Right atrium auricular region (tissue), 2 donors: ENCODE measurements around the gene PKM. TPM values are rescaled to one million over a fixed set of nuclear protein-coding genes. Genes with fewer than 3 reads are reported as not detected.

Source experiments
- DNase-seq: peaks from one replicate; pipeline ENCODE4 v3.0.0-alpha.2; 2019; ENCODE audit warnings: low spot score
- H3K27ac ChIP-seq, 2 donors: fragments of 200-600 bp; sonication (generic); 1 replicate in 1 of 2; 2 replicates in 1 of 2; pipeline ENCODE4 v1.5.1; 2016 to 2019
- H3K27me3 ChIP-seq, 2 donors: fragments of 200-600 bp; sonication (generic); one replicate each; pipeline versions ENCODE4 v1.5.1 to v1.6.0; 2017 to 2019
- H3K36me3 ChIP-seq: fragments of 200-600 bp; sonication (generic); one replicate; pipeline ENCODE4 v1.5.1; 2016
- H3K4me1 ChIP-seq, 2 donors: fragments of 200-600 bp; sonication (generic); one replicate each; pipeline versions ENCODE4 v1.5.1 to v1.6.0; 2017 to 2019
- H3K4me3 ChIP-seq, 2 donors: fragments of 200-600 bp; sonication (generic); 1 replicate in 1 of 2; 2 replicates in 1 of 2; pipeline ENCODE4 v1.5.1; 2017 to 2019; ENCODE audit warnings: mild to moderate bottlenecking in 1 of 2, moderate library complexity in 1 of 2
- H3K9me3 ChIP-seq, 2 donors: fragments of 200-600 bp; sonication (generic); one replicate each; pipeline ENCODE4 v1.5.1; 2019
- total RNA-seq, 2 donors: library from RNA; depleted of rRNA; stranded (reverse); fragments of >200 nt; gene quantifications; one replicate each; pipeline ENCODE4 v1.1.0, GENCODE V29; 2016
- TF ChIP-seq, protein P1 (sequence below), 2 donors: fragments of 200-600 bp; sonication (generic); IDR thresholded peaks; one replicate each; pipeline ENCODE4 v1.5.1; 2019; ENCODE audit warnings: antibody characterized with exemption in 2 of 2

The PKM gene
- total RNA-seq, 2 donors from 2014 or later: 538 to 934 TPM

DNA sequence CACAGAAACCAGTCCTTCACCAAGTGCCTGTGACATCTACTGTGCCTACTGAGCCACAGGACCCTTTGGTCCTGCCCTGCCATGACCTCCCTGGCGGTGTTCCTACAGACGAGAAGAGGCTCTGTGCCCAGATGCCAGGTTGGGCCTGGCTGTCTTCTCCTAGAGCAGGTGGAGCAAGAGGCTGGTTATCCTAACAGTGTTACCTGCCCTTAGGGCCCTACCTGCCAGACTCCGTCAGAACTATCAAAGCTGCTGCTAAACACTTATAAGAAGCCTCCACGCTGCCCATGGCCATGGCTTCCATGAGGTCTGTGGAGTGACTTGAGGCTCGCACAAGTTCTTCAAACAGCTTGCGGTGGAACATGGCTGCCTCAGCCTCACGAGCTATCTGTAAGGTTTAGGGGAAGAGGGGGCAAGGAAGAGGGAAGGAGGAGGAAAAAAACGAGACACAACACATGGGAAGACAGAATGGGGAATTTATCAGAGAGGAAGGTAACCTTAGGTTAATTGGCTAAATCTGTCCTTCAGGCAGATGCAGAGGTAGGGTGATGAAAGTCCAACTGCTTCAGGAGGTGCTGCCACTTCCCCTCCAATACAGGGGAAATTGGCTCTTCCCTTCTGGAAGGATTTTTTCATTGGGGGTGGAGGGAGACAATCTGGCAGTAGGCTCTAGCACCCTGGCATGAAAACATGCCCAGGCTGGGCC is 28.0 kb downstream of the PKM start:
- TF ChIP-seq, protein P1, sequence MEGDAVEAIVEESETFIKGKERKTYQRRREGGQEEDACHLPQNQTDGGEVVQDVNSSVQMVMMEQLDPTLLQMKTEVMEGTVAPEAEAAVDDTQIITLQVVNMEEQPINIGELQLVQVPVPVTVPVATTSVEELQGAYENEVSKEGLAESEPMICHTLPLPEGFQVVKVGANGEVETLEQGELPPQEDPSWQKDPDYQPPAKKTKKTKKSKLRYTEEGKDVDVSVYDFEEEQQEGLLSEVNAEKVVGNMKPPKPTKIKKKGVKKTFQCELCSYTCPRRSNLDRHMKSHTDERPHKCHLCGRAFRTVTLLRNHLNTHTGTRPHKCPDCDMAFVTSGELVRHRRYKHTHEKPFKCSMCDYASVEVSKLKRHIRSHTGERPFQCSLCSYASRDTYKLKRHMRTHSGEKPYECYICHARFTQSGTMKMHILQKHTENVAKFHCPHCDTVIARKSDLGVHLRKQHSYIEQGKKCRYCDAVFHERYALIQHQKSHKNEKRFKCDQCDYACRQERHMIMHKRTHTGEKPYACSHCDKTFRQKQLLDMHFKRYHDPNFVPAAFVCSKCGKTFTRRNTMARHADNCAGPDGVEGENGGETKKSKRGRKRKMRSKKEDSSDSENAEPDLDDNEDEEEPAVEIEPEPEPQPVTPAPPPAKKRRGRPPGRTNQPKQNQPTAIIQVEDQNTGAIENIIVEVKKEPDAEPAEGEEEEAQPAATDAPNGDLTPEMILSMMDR (IDR thresholded peaks at IDR 0.05): no peak
- Histone ChIP-seq H3K9me3 (no peaks in the 10 kb centered on the region), H3K4me3 (no peak overlapping the region), H3K27ac (peak overlapping the region; percentile 74 to 81), H3K36me3 (peaks cover 91% of the 10 kb centered on the region), H3K27me3 (no peaks in the 10 kb centered on the region), H3K4me1 (peaks cover 0 to 45% of the 10 kb centered on the region in 2 donors)
- DNase-seq: no peak

DNA sequence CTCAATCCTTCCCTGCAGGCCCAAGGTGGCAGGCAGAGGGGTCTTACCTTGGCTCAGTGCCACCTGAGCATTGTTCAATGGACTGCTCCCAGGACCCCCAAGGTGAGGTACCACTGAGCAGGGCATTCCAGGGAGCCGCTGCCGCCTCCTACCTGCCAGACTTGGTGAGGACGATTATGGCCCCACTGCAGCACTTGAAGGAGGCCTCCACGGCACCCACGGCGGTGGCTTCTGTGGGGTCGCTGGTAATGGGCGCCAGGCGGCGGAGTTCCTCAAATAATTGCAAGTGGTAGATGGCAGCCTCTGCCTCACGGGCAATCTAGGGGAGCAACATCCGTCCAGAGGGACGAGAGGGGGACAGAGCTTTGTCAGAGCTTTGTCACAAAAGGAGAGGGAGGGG is 28.7 kb downstream of the PKM start:
- no peak for DNase-seq
- H3K4me1 ChIP-seq: peaks cover 0 to 47% of the 10 kb centered on the region in 2 donors
- no peaks in the 10 kb centered on the region for H3K27me3 ChIP-seq
- peaks cover 85% of the 10 kb centered on the region for H3K36me3 ChIP-seq
- no peaks in the 10 kb centered on the region for H3K9me3 ChIP-seq
- peak overlapping the region; percentile 74 to 81 for H3K27ac ChIP-seq
- H3K4me3 ChIP-seq: no peak overlapping the region
- TF ChIP-seq, protein P1 (IDR thresholded peaks at IDR 0.05): no peak

DNA sequence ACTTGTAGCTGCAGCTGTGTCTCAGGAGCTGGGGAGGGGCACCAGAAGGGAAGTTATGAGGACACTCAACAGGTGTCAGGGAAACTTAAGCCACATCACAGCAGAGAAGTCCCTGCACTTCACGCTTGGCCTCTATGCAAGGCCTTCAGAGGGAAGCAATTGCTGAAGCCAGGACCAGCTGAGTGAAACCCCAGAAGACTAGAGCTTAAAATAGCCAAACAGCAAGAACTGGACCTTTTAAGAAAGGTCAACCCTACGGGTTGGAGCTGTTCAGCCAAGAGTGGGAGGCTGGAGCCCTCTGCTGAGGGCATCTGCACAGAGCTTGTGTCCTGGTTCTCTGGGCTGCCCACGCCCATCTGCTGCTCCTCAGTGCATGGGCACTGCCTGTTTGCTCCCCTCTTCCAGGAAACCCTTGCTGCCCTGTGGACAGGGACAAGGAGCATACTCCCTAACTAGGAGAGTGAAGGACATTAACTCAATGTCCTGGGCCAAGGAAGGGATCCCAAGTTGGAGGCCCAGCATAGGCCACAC is 29.5 kb downstream of the PKM start:
- TF ChIP-seq, protein P1 (IDR thresholded peaks at IDR 0.05): no peak

DNA sequence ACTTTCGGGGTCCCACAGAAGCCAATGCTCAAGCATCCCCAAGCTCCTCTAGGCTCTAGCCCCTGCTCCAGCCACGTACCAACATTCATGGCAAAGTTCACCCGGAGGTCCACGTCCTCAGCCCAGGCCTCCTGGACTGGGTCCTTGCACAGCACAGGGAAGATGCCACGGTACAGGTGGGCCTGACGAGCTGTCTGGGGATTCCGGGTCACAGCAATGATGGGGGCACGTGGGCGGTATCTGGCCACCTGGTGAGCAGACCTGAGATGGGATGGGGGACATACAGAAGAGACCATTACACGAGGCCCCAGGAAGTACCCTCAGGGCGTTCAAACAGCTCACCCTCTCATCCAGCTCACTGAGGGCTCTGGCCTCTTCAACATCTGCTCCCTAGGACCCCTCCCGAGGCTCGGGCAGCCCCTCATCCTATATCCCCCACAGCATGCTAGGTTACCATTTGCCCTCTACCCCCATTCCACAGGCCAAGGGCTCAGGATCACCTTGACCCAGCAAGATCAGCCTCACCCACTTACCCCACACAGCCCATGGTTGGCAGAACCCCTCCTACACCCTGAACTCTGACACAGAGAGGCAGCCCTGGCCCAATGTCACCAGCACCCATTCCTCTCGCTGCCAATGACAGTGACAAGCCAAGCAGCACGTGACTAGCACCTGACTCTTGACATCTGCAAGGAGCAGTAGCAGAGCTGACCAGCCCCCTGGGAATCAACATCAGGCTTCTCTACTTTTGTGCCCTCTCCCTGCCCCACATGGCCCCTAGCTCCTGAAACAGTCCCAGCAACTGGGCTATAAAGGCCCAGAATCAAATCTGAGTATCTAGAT is 30.4 kb downstream of the PKM start:
- no peaks in the 10 kb centered on the region for H3K9me3 ChIP-seq
- no peak overlapping the region for H3K4me3 ChIP-seq
- H3K27ac ChIP-seq: peak overlapping the region; percentile 74 to 81
- H3K4me1 ChIP-seq: peaks cover 0 to 52% of the 10 kb centered on the region in 2 donors
- TF ChIP-seq, protein P1 (IDR thresholded peaks at IDR 0.05): no peak
- peaks cover 68% of the 10 kb centered on the region for H3K36me3 ChIP-seq
- H3K27me3 ChIP-seq: no peaks in the 10 kb centered on the region
- no peak for DNase-seq

More for the DNA sequence above, 29.5 kb downstream of the PKM start:
- peaks cover 0 to 52% of the 10 kb centered on the region in 2 donors for H3K4me1 ChIP-seq
- H3K36me3 ChIP-seq: peaks cover 76% of the 10 kb centered on the region
- no peak for DNase-seq
- no peak overlapping the region for H3K4me3 ChIP-seq
- no peaks in the 10 kb centered on the region for H3K9me3 ChIP-seq
- peak overlapping the region; percentile 74 to 81 for H3K27ac ChIP-seq
- no peaks in the 10 kb centered on the region for H3K27me3 ChIP-seq

DNA sequence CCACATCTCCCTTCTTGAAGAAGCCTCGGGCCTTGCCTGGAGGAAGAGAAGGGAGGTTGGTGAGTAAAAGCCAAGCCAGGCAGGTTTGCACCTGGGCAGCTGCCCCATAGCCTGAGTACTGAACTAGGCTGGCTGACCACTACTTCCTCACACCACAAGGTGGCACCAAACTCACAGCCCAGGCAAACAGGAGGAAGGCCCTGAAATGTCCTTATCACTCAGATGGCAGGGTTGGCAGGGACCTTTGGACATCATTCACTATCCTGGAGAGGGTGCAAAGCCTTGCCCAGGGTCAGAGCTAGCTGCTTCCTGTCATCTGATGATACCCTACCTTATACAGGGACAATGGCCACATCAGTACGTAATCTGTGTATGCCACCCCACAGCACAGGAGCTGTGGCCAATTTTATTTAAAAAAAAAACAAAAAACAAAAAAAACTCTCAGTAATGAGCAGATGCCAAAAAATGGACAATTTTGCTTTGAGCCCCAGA is 31.2 kb downstream of the PKM start:
- H3K4me1 ChIP-seq: peaks cover 0 to 52% of the 10 kb centered on the region in 2 donors
- peaks cover 59% of the 10 kb centered on the region for H3K36me3 ChIP-seq
- H3K27ac ChIP-seq: peak overlapping the region; percentile 74 to 81

More for the DNA sequence above, 31.2 kb downstream of the PKM start:
- H3K27me3 ChIP-seq: no peaks in the 10 kb centered on the region
- H3K4me3 ChIP-seq: no peak overlapping the region
- peak; percentile 79 for DNase-seq
- H3K9me3 ChIP-seq: no peaks in the 10 kb centered on the region
- TF ChIP-seq, protein P1 (IDR thresholded peaks at IDR 0.05): peak; percentile 93 to 95
